ENCODE measurements around the gene ZNF518A. TPM values are rescaled to one million over a fixed set of nuclear protein-coding genes. Genes with fewer than 3 reads are reported as not detected.
A peak's percentile ranks its signal among the peaks of the same experiment; 100 is the strongest.

The ZNF518A gene
- 11.6 TPM for total RNA-seq

GRCh38 chr10:96129387-96130325 is at the start of gene ZNF518A:
Gene ZNF518A, plus strand, starts transcription at chr10:96130297. Its CDS starts 26,026 bp downstream, at chr10:96156323.
- ATAC-seq: peak; percentile 97

- ATAC-seq: peak; percentile 81
Observed at GRCh38 chr10:96082153-96082552, 47.9 kb upstream of the ZNF518A start.

- no peak for ATAC-seq
Observed at GRCh38 chr10:96082748-96083147, 47.3 kb upstream of the ZNF518A start.

- no peak for ATAC-seq
Observed at GRCh38 chr10:96089116-96089515, 41.0 kb upstream of the ZNF518A start.

DNA sequence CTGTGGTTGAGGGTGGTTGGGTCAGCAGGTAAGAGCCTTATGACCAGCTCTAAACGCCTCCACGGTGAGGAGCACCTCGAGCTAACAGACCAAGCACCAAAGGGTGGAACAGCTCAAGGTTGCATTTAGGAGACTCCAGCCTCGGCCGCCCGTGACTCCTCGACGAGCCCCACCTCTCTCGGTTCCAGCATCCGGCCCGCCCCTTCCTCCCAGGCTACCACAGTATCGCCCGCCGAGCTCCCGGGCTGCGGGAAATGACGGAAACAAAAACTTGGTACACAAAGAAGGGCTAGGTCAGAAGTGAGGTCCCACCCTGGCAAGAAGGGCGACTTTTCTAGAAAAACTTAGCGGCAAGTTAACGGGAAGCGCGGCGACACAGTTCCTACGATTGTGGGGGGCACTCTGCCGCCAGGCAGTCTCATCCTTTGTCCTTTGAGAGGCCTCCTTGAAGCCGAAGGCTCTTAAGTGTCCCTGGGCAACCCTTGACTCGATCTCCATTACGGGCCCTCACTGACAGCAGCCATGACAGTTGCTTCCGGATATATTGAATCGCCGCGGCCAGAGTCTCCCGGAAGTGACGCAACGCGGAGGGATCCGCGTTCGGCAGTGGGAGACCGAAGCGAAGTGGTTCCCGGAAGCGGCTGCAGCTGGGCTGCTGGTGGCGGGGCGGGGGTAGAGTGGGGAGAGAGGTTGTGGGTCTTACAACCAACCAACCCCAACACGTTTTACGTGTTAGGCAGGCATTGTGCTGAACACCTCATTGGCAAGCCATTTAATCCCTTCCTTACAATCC is 40.2 kb upstream of the ZNF518A start:
- peak; percentile 97 for ATAC-seq

DNA sequence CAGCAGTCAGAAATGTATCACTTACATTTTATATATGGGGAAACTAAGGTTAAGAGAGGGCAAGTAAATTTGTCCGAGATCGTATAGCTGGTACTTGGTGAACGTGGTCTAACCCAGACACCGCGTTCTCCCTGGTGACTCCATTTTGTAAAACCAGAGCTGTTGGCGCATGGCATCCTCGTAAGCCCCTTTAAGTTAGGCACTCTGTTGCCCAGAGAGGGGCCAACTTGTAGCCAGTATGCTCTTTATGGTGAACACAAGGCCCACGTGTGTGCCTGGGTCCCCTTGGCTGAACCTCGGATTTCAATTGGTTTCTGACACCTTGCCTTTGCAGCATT is 39.7 kb upstream of the ZNF518A start:
- no peak for ATAC-seq

GRCh38 chr10:96092999-96093767 is 36.9 kb upstream of the ZNF518A start:
- ATAC-seq: no peak

GRCh38 chr10:96093948-96094347 is 36.1 kb upstream of the ZNF518A start:
- ATAC-seq: no peak

DNA sequence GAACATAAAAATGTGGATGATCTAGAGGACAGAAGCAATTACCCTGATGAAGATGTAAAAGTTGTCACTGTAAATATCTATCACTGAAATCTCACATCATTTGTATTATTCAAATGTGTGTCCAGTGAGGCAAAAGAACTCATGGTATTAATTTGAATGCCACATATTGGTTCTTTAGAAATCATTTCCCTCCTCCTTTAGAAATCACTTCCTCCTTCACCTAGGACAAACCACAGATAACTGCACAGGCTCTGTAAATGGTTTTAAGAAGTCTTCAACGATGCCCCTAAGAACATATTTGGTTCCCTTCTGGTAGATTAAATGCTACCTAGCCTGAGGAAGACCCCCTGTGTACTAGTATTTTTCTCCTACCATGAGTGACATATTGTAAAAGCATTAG is 33.1 kb upstream of the ZNF518A start:
- ATAC-seq: no peak

DNA sequence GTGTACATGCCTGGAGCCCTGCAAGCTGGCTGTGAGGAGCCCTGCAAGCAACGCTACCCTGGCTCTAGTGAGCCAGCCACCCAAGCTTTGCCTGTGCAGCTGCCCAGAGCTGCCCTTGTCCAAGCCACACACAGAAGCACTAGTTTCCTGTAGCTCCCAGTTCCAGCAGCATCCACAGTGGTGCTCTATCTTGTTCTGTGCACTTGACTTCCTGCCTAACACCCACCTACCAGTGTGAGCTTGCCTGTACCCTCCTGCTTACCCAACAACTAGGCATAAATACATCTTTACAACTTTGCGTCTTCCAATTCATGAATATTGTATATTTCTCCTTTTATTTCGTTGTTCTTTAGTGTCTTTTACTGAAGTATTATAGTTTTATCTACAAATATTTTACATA is 32.2 kb upstream of the ZNF518A start:
- no peak for ATAC-seq

DNA sequence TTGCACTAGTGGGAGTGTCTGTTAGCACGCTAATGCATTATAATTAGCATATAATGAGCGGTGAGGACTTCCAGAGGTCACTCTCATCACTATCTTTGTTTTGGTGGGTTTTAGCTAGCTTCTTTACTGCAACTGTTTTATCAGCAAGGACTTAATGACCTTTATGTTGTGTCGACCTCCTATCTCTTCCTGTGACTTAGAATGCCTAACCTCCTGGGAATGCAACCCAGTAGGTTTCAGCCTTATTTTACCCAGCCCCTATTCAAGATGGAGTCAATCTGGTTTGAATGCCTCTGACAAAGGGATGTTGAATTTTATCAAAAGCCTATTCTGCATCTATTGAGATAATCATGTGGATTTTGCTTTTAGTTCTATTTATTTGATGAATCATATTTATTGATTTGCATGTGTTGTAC is 22.5 kb upstream of the ZNF518A start:
- no peak for ATAC-seq

DNA sequence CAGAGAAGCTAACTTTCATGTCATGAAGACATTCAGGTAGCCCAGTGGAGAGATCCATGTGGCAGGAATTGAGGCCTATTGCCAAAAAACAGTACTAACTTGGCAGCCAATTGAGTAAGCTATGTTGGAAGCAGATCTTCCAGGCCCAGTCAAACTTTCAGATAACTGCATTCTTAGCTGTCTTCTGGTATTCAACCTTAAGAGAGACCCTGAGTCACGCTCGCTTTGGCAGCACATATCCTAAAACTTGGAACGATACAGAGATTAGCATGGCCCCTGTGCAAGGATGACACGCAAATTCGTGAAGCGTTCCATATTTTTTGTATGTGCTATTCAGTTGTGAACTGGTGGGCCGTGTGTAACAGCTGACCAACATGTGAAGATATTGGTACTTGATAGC is 17.6 kb upstream of the ZNF518A start:
- ATAC-seq: no peak

GRCh38 chr10:96118604-96119450 is 11.3 kb upstream of the ZNF518A start:
- ATAC-seq: no peak

- ATAC-seq: no peak
Observed at GRCh38 chr10:96122824-96123223, 7.3 kb upstream of the ZNF518A start.

GRCh38 chr10:96124230-96125141 is 5.6 kb upstream of the ZNF518A start:
- ATAC-seq: peak; percentile 65

- no peak for ATAC-seq
Observed at GRCh38 chr10:96125142-96125515, 5.0 kb upstream of the ZNF518A start.

DNA sequence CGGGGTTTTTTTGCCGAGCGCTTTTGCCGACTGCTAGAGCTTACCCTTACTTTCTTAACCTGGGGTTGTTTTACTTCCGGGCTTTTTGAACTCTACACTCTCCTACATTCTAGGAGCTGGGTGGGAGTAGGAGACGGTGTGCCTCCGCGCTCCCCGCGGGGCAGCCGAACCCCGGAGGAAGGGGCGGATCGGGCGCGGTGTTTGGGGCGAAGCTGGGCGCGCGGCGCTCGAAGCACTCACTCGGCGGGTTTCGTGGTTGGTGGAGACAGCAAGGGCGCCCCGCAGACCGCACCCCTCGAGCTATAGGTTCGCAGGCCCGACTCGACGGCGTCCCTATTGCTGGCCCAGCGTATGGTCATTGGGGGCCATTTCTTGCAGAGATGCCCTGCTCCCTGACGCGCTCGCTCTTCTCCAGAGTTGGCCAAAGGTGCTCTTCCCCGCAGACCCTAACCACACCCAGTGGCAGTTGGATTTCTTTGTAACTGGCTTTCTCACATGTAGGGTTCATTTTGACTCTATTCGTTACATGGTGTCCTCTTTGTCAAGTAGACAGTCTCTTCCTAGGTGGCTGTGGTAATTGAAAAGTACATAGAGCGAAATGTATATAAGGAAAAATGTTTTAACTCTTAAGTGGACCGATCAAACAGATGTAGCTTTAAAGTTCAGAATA is 364 bp downstream of the ZNF518A start:
- peak; percentile 94 for ATAC-seq

DNA sequence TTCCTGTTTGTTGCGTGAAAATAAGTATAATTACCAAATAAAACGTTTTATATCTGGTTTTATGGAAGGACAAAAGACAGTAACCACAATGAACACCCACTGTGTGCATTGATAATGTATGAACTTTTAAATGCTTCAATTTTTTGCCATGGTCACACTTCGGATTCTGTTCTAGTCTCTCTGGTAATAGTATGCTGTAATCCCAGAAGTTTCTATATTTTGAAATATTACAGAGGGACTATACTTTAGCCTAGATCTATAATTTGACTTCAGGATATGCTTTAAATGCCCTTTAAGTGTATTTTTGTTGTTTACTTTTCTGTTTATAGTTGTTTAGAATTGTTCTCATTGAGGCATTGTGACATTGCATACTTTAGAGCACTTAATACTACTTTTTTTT is 1.5 kb downstream of the ZNF518A start:
- ATAC-seq: no peak

DNA sequence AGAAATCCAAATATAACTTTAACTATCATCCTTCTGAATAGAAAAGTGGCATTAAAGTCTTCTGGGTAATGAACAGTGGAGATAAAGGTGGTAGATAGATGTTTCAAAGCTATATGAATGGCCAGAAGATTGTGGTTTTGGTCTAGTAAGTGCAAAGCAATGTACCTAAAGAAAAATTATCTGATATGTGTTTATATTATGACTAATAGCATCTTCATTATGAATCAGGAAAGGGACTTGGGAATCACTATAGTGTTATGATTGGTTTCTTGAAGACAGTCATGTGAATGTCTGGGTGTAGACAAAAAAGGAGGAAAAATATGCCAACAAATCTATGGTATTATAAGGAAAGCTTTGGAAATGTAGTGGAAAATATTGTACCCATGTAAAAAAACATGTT is 3.0 kb downstream of the ZNF518A start:
- ATAC-seq: no peak

- ATAC-seq: no peak
Observed at GRCh38 chr10:96136810-96137209, 6.7 kb downstream of the ZNF518A start.
